Activated CD4-positive, alpha-beta memory T cell treated with anti-CD3 and anti-CD28 coated beads for 36 hours (primary cell): ENCODE results near the gene LHPP. TPM values are rescaled to one million over a fixed set of nuclear protein-coding genes. Genes with fewer than 3 reads are reported as not detected.
"Not testable (repeated sequence)": the region's sequence is repeated elsewhere in the genome, so short reads cannot be mapped to it uniquely, and the experiment has no call there.

Experiments used
- CTCF ChIA-PET: fragments of 350-600 bp; sonication (Branson Sonifier 250); formaldehyde crosslinking; loops from one replicate; lab custom pipeline; 2021; ENCODE audit warnings: antibody characterized with exemption, inconsistent platforms; lab: Charles Lee
- POLR2A ChIA-PET: fragments of 350-600 bp; sonication (Branson Sonifier 250); formaldehyde crosslinking; loops from one replicate; lab custom pipeline; 2021; ENCODE audit warnings: antibody characterized with exemption; lab: Charles Lee
- DNase-seq: peaks from one replicate; pipeline ENCODE4 v3.0.0-alpha.2; 2020
- H3K27ac Mint-ChIP-seq: one replicate; pipeline ENCODE4 v1.8.0; 2021; ENCODE audit warnings: mixed read lengths
- H3K27me3 Mint-ChIP-seq: one replicate; pipeline ENCODE4 v1.8.0; 2021; ENCODE audit warnings: mixed read lengths
- H3K36me3 Mint-ChIP-seq: one replicate; pipeline ENCODE4 v1.8.0; 2021; ENCODE audit warnings: mixed read lengths
- H3K4me1 Mint-ChIP-seq: one replicate; pipeline ENCODE4 v1.8.0; 2021; ENCODE audit warnings: low read depth, mixed read lengths
- H3K4me3 Mint-ChIP-seq: one replicate; pipeline ENCODE4 v1.8.0; 2021; ENCODE audit warnings: mild to moderate bottlenecking, mixed read lengths
- H3K9me3 Mint-ChIP-seq: one replicate; pipeline ENCODE4 v1.8.0; 2021; ENCODE audit warnings: mixed read lengths
- intact Hi-C: fragments of 100-400 bp; cut with micrococcal nuclease; formaldehyde crosslinking; loops from one replicate; pipeline ENCODE4 v1.15.1; 2023
- total RNA-seq, 2 experiments: library from RNA; stranded (reverse); gene quantifications; one replicate each; pipeline ENCODE4 v1.2.3, GENCODE V29; 2021

LHPP gene
- total RNA-seq, 2 experiments from 2014 or later = 10.1 to 12.3 TPM

GRCh38 chr10:124547647-124548168 is 86.1 kb downstream of the LHPP start:
- ChIA-PET POLR2A (no interaction called here), CTCF (interaction anchor here (0.7 to 1.2 kb wide), 4 partner anchors 7 to 200 kb away, joined by 3 to 4 read pairs (median 3); no protein-coding TSS in a partner anchor)
- Mint-ChIP-seq H3K36me3 (no peaks in the 10 kb centered on the region), H3K4me1 (peaks cover 5% of the 10 kb centered on the region), H3K27ac (no peak overlapping the region), H3K27me3 (no peaks in the 10 kb centered on the region), H3K9me3 (no peaks in the 10 kb centered on the region), H3K4me3 (no peak overlapping the region)
- no peak for DNase-seq
- intact Hi-C loops = no loop called here

GRCh38 chr10:124549171-124549570 is 87.5 kb downstream of the LHPP start:
- DNase-seq, H3K9me3 Mint-ChIP-seq, H3K4me3 Mint-ChIP-seq, POLR2A ChIA-PET, H3K27me3 Mint-ChIP-seq, H3K27ac Mint-ChIP-seq, intact Hi-C loops, H3K36me3 Mint-ChIP-seq, H3K4me1 Mint-ChIP-seq: not testable (repeated sequence)
- CTCF ChIA-PET = interaction anchor here (0.6 to 1.2 kb wide), 2 partner anchors 9 to 526 kb away, joined by 3 to 4 read pairs; no protein-coding TSS in a partner anchor

GRCh38 chr10:124550293-124551034 is 88.8 kb downstream of the LHPP start:
- intact Hi-C loops = no loop called here
- Mint-ChIP-seq H3K4me3 (no peak overlapping the region), H3K4me1 (peaks cover 3% of the 10 kb centered on the region), H3K36me3 (no peaks in the 10 kb centered on the region), H3K27me3 (no peaks in the 10 kb centered on the region), H3K27ac (no peak overlapping the region), H3K9me3 (no peaks in the 10 kb centered on the region)
- ChIA-PET CTCF (no interaction called here), POLR2A (no interaction called here)
- DNase-seq = no peak

GRCh38 chr10:124551097-124551496 is 89.5 kb downstream of the LHPP start:
- Mint-ChIP-seq H3K36me3 (no peaks in the 10 kb centered on the region), H3K4me1 (no peaks in the 10 kb centered on the region), H3K27ac (no peak overlapping the region), H3K9me3 (no peaks in the 10 kb centered on the region), H3K4me3 (no peak overlapping the region), H3K27me3 (no peaks in the 10 kb centered on the region)
- ChIA-PET CTCF (no interaction called here), POLR2A (no interaction called here)
- intact Hi-C loops = no loop called here
- no peak for DNase-seq

GRCh38 chr10:124551755-124552154 is 90.1 kb downstream of the LHPP start:
- H3K9me3 Mint-ChIP-seq = no peaks in the 10 kb centered on the region
- no peak overlapping the region for H3K4me3 Mint-ChIP-seq
- no peaks in the 10 kb centered on the region for H3K36me3 Mint-ChIP-seq
- intact Hi-C loops = no loop called here
- POLR2A ChIA-PET = no interaction called here
- CTCF ChIA-PET = interaction anchor here (1.3 kb wide), 1 partner anchor 22 kb away, joined by 3 read pairs; no protein-coding TSS in a partner anchor
- DNase-seq = no peak
- H3K27ac Mint-ChIP-seq = no peak overlapping the region
- no peaks in the 10 kb centered on the region for H3K4me1 Mint-ChIP-seq
- no peaks in the 10 kb centered on the region for H3K27me3 Mint-ChIP-seq

GRCh38 chr10:124552691-124553276 is 91.2 kb downstream of the LHPP start:
- ChIA-PET POLR2A (no interaction called here), CTCF (interaction anchor here (1.3 kb wide), 1 partner anchor 23 kb away, joined by 3 read pairs; no protein-coding TSS in a partner anchor)
- intact Hi-C loops = no loop called here
- no peaks in the 10 kb centered on the region for H3K4me1 Mint-ChIP-seq
- no peaks in the 10 kb centered on the region for H3K27me3 Mint-ChIP-seq
- no peaks in the 10 kb centered on the region for H3K9me3 Mint-ChIP-seq
- H3K4me3 Mint-ChIP-seq = no peak overlapping the region
- H3K27ac Mint-ChIP-seq = no peak overlapping the region
- H3K36me3 Mint-ChIP-seq = no peaks in the 10 kb centered on the region
- DNase-seq = no peak

GRCh38 chr10:124554085-124554858 is 92.6 kb downstream of the LHPP start:
- intact Hi-C loops = no loop called here
- CTCF ChIA-PET = no interaction called here

GRCh38 chr10:124557167-124557566 is 95.5 kb downstream of the LHPP start:
- no peaks in the 10 kb centered on the region for H3K36me3 Mint-ChIP-seq
- no peak for DNase-seq
- intact Hi-C loops = no loop called here
- no peak overlapping the region for H3K27ac Mint-ChIP-seq
- ChIA-PET CTCF (no interaction called here), POLR2A (no interaction called here)
- H3K27me3 Mint-ChIP-seq = no peaks in the 10 kb centered on the region
- no peaks in the 10 kb centered on the region for H3K9me3 Mint-ChIP-seq
- H3K4me3 Mint-ChIP-seq = no peak overlapping the region
- H3K4me1 Mint-ChIP-seq = no peaks in the 10 kb centered on the region

More at GRCh38 chr10:124554085-124554858, 92.6 kb downstream of the LHPP start:
- H3K27me3 Mint-ChIP-seq = no peaks in the 10 kb centered on the region
- no peak overlapping the region for H3K27ac Mint-ChIP-seq
- H3K4me1 Mint-ChIP-seq = no peaks in the 10 kb centered on the region
- no peaks in the 10 kb centered on the region for H3K36me3 Mint-ChIP-seq
- POLR2A ChIA-PET = no interaction called here
- no peaks in the 10 kb centered on the region for H3K9me3 Mint-ChIP-seq
- no peak for DNase-seq
- no peak overlapping the region for H3K4me3 Mint-ChIP-seq

- intact Hi-C loops = no loop called here
- no peaks in the 10 kb centered on the region for H3K36me3 Mint-ChIP-seq
- ChIA-PET CTCF (no interaction called here), POLR2A (no interaction called here)
- no peaks in the 10 kb centered on the region for H3K4me1 Mint-ChIP-seq
- no peak for DNase-seq
- H3K4me3 Mint-ChIP-seq = no peak overlapping the region
- no peak overlapping the region for H3K27ac Mint-ChIP-seq
- H3K9me3 Mint-ChIP-seq = no peaks in the 10 kb centered on the region
- H3K27me3 Mint-ChIP-seq = no peaks in the 10 kb centered on the region
Observed at GRCh38 chr10:124557648-124558338, 96.2 kb downstream of the LHPP start.

GRCh38 chr10:124558339-124559321 is 97.0 kb downstream of the LHPP start:
- ChIA-PET CTCF (no interaction called here), POLR2A (no interaction called here)
- H3K9me3 Mint-ChIP-seq = no peaks in the 10 kb centered on the region
- H3K4me1 Mint-ChIP-seq = no peaks in the 10 kb centered on the region
- intact Hi-C loops = no loop called here
- H3K36me3 Mint-ChIP-seq = no peaks in the 10 kb centered on the region
- H3K4me3 Mint-ChIP-seq = no peak overlapping the region
- no peaks in the 10 kb centered on the region for H3K27me3 Mint-ChIP-seq
- DNase-seq = no peak
- H3K27ac Mint-ChIP-seq = no peak overlapping the region
